NB4 (cell line): Measurements from ENCODE around the gene ISM1.

Source experiments
- DNase-seq: peaks from one replicate; pipeline ENCODE4 v3.0.0; 2010; ENCODE audit warnings: low read depth
- H3K4me3 ChIP-seq: one replicate; pipeline ENCODE4 v1.5.1; 2011; ENCODE audit warnings: mild to moderate bottlenecking, low read depth, low read length, moderate library complexity
- MAX ChIP-seq: IDR thresholded peaks from 2 replicates; pipeline ENCODE4 v1.6.1; 2011; ENCODE audit warnings: low read depth, low read length
- MYC ChIP-seq: IDR thresholded peaks from 2 replicates; pipeline ENCODE4 v1.6.1; 2011; ENCODE audit warnings: low read depth, low read length
- POLR2A ChIP-seq: IDR thresholded peaks from 2 replicates; pipeline ENCODE4 v1.6.1; 2011; ENCODE audit warnings: mild to moderate bottlenecking; ENCODE audit not compliant: insufficient read length; ENCODE audit errors: extremely low read depth
- TF ChIP-seq, protein P1 (sequence below): IDR thresholded peaks from one replicate; pipeline ENCODE4 v1.5.1; 2012; ENCODE audit warnings: low read depth, low read length

The ISM1 gene

DNA sequence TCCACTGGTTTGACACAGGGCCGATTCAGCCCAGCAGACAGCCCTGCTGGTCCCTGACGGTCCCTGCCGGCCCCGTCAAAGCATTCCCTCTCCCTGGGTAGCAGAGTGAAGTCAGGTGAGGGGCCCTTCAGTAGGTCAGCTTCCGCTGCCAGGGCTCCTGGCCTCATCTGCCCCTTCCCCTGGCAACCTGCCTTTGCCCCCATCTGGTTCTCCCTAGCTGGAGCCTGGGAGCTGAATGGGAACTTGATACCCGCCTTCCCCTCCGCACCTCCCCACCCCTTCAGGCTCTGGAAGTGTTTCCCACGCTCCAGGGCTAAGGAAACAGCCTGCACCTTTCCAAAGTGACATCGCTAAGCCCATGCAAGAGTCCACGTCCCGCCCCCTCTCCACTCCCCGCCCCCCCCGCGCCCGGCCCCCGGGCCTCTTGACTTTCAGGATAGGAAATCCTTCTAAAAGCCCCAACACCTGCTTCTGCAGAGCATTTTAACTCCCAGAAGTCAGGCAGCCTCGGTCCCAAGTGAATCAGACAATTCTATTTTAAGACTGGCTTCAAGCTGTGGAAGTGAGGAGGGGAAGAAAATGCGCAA is 53.3 kb downstream of the ISM1 start:
- no peak for DNase-seq
- TF ChIP-seq MAX (no peak), POLR2A (no peak), MYC (no peak)
- TF ChIP-seq, protein P1, sequence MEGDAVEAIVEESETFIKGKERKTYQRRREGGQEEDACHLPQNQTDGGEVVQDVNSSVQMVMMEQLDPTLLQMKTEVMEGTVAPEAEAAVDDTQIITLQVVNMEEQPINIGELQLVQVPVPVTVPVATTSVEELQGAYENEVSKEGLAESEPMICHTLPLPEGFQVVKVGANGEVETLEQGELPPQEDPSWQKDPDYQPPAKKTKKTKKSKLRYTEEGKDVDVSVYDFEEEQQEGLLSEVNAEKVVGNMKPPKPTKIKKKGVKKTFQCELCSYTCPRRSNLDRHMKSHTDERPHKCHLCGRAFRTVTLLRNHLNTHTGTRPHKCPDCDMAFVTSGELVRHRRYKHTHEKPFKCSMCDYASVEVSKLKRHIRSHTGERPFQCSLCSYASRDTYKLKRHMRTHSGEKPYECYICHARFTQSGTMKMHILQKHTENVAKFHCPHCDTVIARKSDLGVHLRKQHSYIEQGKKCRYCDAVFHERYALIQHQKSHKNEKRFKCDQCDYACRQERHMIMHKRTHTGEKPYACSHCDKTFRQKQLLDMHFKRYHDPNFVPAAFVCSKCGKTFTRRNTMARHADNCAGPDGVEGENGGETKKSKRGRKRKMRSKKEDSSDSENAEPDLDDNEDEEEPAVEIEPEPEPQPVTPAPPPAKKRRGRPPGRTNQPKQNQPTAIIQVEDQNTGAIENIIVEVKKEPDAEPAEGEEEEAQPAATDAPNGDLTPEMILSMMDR: no peak
- H3K4me3 ChIP-seq: no peak overlapping the region

GRCh38 chr20:13276945-13277541 is 56.0 kb downstream of the ISM1 start:
- no peak overlapping the region for H3K4me3 ChIP-seq
- no peak for DNase-seq
- TF ChIP-seq POLR2A (no peak), MYC (no peak), MAX (no peak)
- TF ChIP-seq, protein P1: no peak

GRCh38 chr20:13277663-13278295 is 56.7 kb downstream of the ISM1 start:
- TF ChIP-seq POLR2A (no peak), MYC (no peak), MAX (no peak)
- TF ChIP-seq, protein P1: no peak
- no peak overlapping the region for H3K4me3 ChIP-seq
- no peak for DNase-seq

- H3K4me3 ChIP-seq: no peak overlapping the region
- TF ChIP-seq MYC (no peak), POLR2A (no peak), MAX (no peak)
- TF ChIP-seq, protein P1: no peak
- DNase-seq: no peak
Measured at GRCh38 chr20:13278812-13279570, 57.9 kb downstream of the ISM1 start.

GRCh38 chr20:13280609-13281324 is 59.7 kb downstream of the ISM1 start:
- DNase-seq: no peak
- H3K4me3 ChIP-seq: no peak overlapping the region
- TF ChIP-seq, protein P1: no peak
- TF ChIP-seq MAX: no peak
- TF ChIP-seq MYC: no peak
- no peak for TF ChIP-seq POLR2A
